ENCODE data around the gene TBC1D22A. TPM values are rescaled to one million over a fixed set of nuclear protein-coding genes. Genes with fewer than 3 reads are reported as not detected.
"Not testable (repeated sequence)": the region's sequence is repeated elsewhere in the genome, so short reads cannot be mapped to it uniquely, and the experiment has no call there.

TBC1D22A gene
- total and polyA plus RNA-seq, 11 donors = 9.4 to 30.7 (median 18.6) TPM

DNA sequence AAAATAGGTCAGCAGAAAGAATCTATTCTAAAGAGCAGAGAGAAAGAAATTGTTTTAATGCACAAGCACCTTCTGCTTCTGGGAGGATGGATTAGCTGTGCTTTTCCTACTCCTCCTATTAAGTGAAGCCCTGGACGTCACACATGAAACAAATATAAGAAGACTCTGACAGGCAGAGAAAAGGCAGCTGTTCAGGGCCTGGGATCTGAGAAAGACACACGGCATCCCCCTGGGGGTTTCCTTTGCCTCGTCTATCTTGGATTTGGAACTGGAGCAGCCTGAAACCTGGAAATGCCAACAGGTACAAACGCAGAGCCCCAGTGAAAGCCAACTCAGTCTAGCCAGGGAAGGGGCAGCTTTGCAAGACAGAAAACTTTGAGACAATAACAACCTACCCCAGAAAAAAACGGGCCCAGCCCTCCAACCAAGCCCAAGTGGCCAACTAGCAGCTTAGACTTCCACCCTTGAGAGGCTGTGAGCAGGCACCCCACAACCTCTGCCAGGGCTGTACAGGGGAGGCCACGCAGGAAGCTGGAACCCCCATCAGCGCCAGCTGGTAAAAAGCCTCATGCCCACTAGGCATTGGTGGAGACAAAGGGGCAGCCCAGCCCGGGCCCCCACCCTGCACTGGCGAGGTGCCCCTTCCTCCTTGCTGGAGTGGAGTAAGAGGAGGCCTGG is 31.7 kb upstream of the TBC1D22A start:
- Histone ChIP-seq H3K36me3 (peaks cover 0 to 39% (median 0%) of the 10 kb centered on the region in 9 donors), H3K27ac (peak overlapping the region in 11 of 12 donors; percentile 44 to 99 (median 75)), H3K27me3 (no peaks in the 10 kb centered on the region), H3K4me3 (no peak overlapping the region), H3K4me1 (peaks cover 30 to 97% (median 84%) of the 10 kb centered on the region in 12 donors), H3K9me3 (no peaks in the 10 kb centered on the region)
- 46 to 50% (median 48%) methylated on average over 8 to 9 of the region's 9 CpGs for WGBS, 4 donors
- no peak for ATAC-seq
- DNase-seq = no peak
- intact Hi-C loops (cut with DNase I) = loop anchor here in 3 of 10 donors (2.0 to 5.0 kb wide), 3 partner anchors 43 to 148 kb away; no protein-coding TSS in a partner anchor
- TF ChIP-seq POLR2A (IDR thresholded peaks at IDR 0.05) (no peak), CTCF (IDR thresholded peaks at IDR 0.05) (no peak)

DNA sequence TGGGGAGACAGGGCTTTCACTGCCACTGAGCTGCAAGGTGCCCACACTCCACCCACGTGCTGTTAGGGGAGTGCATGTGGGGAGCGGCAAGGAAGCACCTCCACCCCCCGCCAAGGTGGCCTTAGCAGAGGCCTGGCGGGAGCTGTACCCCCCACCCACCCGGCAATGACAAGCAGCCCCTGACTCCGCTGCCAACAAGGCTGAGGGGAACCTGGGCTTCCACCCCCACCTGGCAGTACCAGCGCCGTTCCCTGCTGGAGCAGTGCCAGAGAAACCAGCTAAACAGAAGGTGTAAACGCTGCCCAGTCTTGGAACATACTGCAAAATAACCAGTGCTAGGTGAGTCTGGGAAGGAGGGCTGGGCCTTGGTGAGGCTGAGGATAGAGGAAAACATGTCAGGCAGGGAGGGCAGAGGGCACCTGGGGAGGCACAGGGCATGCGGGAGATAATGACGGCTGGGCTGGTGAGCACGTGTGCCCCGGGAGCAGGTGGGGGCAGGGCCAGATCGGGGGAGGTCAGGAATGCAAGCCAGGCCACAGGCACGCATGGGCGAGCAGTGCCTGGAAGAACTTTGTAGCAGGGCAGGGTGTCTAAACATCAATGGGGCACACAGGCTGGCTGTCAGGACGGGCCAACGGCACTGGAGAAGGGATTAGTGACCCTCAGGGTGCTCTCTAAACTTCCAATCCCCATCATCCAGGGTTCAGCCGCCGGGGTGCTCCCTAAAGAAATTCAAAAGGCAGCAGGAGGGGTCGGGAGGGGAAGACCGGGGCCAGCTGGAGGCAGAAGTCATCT is 31.0 kb upstream of the TBC1D22A start:
- TF ChIP-seq CTCF (IDR thresholded peaks at IDR 0.05) = no peak
- peak in 1 of 2 donors; percentile 15 for TF ChIP-seq POLR2A (IDR thresholded peaks at IDR 0.05)
- peaks cover 0 to 32% (median 0%) of the 10 kb centered on the region in 9 donors for H3K36me3 ChIP-seq
- peak overlapping the region; percentile 43 to 99 (median 73) for H3K27ac ChIP-seq
- WGBS, 4 donors = 43 to 59% (median 49%) methylated on average over 19 to 22 of the region's 22 CpGs
- no peak overlapping the region for H3K4me3 ChIP-seq
- DNase-seq (peak in 4 of 5 donors; percentile 68 to 79 (median 72)), ATAC-seq (peak; percentile 53 to 71 (median 64))
- intact Hi-C loops (cut with DNase I) = loop anchor here in 3 of 10 donors (2.0 to 5.0 kb wide), 3 partner anchors 44 to 149 kb away; no protein-coding TSS in a partner anchor
- H3K9me3 ChIP-seq = no peaks in the 10 kb centered on the region
- no peaks in the 10 kb centered on the region for H3K27me3 ChIP-seq
- H3K4me1 ChIP-seq = peaks cover 28 to 97% (median 85%) of the 10 kb centered on the region in 12 donors

- DNase-seq (no peak), ATAC-seq (no peak)
- peaks cover 28 to 99% (median 89%) of the 10 kb centered on the region in 12 donors for H3K4me1 ChIP-seq
- peaks cover 0 to 31% (median 0%) of the 10 kb centered on the region in 9 donors for H3K36me3 ChIP-seq
- no peaks in the 10 kb centered on the region for H3K9me3 ChIP-seq
- TF ChIP-seq POLR2A (IDR thresholded peaks at IDR 0.05) (no peak), CTCF (IDR thresholded peaks at IDR 0.05) (no peak)
- H3K27ac ChIP-seq = peak overlapping the region; percentile 43 to 99 (median 73)
- H3K4me3 ChIP-seq = no peak overlapping the region
- WGBS, 4 donors = 51 to 64% (median 61%) methylated on average over 14 of the region's 14 CpGs
- H3K27me3 ChIP-seq = no peaks in the 10 kb centered on the region
- intact Hi-C loops (cut with DNase I) = loop anchor here in 2 of 10 donors (5.0 kb wide), 2 partner anchors 45 to 150 kb away; no protein-coding TSS in a partner anchor
Measured at GRCh38 chr22:46732041-46732379, 30.4 kb upstream of the TBC1D22A start.

DNA sequence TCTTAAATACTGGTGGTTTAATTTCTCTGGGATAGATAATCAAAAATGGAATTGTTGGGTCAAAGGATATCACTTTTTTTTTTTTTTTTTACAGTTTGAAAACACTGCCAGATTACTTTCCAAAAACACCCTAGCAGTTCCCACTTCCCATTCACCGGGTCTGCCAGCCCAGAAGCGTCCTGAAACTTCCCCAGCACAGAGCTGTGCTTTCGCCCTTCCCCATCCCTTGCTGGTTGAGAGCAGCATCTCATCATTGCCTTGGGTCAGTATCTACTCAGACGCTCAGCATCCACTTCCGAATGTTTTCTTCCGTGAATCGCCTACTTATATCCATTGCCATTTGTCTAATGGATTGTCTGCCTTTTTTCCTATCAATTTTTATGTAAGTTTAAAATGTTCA is 29.9 kb upstream of the TBC1D22A start:
- DNase-seq = no peak
- no peak overlapping the region for H3K4me3 ChIP-seq
- 46 to 59% (median 49%) methylated on average over 7 of the region's 7 CpGs for WGBS, 4 donors
- H3K36me3 ChIP-seq = peaks cover 0 to 31% (median 0%) of the 10 kb centered on the region in 9 donors
- TF ChIP-seq CTCF (IDR thresholded peaks at IDR 0.05) (no peak), POLR2A (IDR thresholded peaks at IDR 0.05) (no peak)
- H3K27ac ChIP-seq = peak overlapping the region in 11 of 12 donors; percentile 46 to 99 (median 75)
- H3K4me1 ChIP-seq = peaks cover 28 to 99% (median 91%) of the 10 kb centered on the region in 12 donors
- H3K9me3 ChIP-seq = no peaks in the 10 kb centered on the region
- intact Hi-C loops (cut with DNase I) = loop anchor here in 2 of 10 donors (5.0 kb wide), 2 partner anchors 45 to 150 kb away; no protein-coding TSS in a partner anchor
- no peak for ATAC-seq
- H3K27me3 ChIP-seq = no peaks in the 10 kb centered on the region

- ATAC-seq = peak; percentile 4 to 37 (median 16)
- peaks cover 18 to 91% (median 83%) of the 10 kb centered on the region in 12 donors for H3K4me1 ChIP-seq
- not testable (repeated sequence) for DNase-seq, H3K27me3 ChIP-seq, H3K9me3 ChIP-seq, H3K4me3 ChIP-seq
- 35 to 45% (median 41%) methylated on average over 12 of the region's 12 CpGs for WGBS, 4 donors
- intact Hi-C loops (cut with DNase I) = loop anchor here in 2 of 10 donors (5.0 kb wide), 2 partner anchors 47 to 152 kb away; no protein-coding TSS in a partner anchor
- peak overlapping the region in 11 of 12 donors; percentile 49 to 99 (median 96) for H3K27ac ChIP-seq
- H3K36me3 ChIP-seq = peaks cover 0 to 16% (median 0%) of the 10 kb centered on the region in 9 donors
Measured at GRCh38 chr22:46734213-46734722, 28.2 kb upstream of the TBC1D22A start.

Data from heart left ventricle (tissue), 16 donors.